K562 (cell line): ENCODE results near the gene TFB2M. TPM values are rescaled to one million over a fixed set of nuclear protein-coding genes. Genes with fewer than 3 reads are reported as not detected.

ENCODE experiments used
- ATAC-seq: fragments of 200-7000 bp; cut with Tn5 transposase; 3 replicates; pipeline ENCODE4 v1.9.1; 2020; ENCODE audit warnings: moderate library complexity
- BruUV-seq: library from RNA; stranded (reverse); fragments of 400-500 nt; replicated peaks from 2 replicates; lab custom pipeline; 2021; lab: Mats Ljungman, UMichigan
- CTCF ChIA-PET: fragments of 300-600 bp; formaldehyde crosslinking; extraction: SDS; loops from one replicate; lab custom pipeline; 2021; ENCODE audit warnings: low intra/inter-chr PET ratio; lab: Yijun Ruan, JAX
- POLR2A ChIA-PET: fragments of 300-600, 350-650 bp; sonication (Branson Sonifier 250); formaldehyde crosslinking; extraction: SDS; loops from one replicate; lab custom pipeline; 2021; ENCODE audit warnings: antibody characterized with exemption, inconsistent platforms; lab: Yijun Ruan, JAX
- DNase-seq, 4 experiments: peaks; one replicate each; pipeline versions ENCODE4 v3.0.0 to v3.0.0-alpha.2; 2011 to 2018; ENCODE audit warnings: low spot score in 3 of 4, mixed read lengths in 3 of 4; ENCODE audit errors: extremely low read depth in 1 of 4
- FAIRE-seq: peaks from 2 replicates; lab custom pipeline; 2011; peaks lifted over from hg19 to GRCh38; lab: Jason Lieb, UNC
- H2AFZ ChIP-seq: 2 replicates; pipeline ENCODE4 v1.6.0; 2011; ENCODE audit warnings: low read depth, low read length, control low read depth, inconsistent platforms
- H3K27ac ChIP-seq: fragments of 200-600 bp; 3 replicates; pipeline ENCODE4 v1.8.0; 2011; ENCODE audit warnings: low read depth, mild to moderate bottlenecking, control low read depth, inconsistent platforms, low read length, moderate library complexity, mixed read lengths; ENCODE audit errors: extremely low read depth
- H3K27me3 ChIP-seq, 2 experiments: fragments of 300-600 bp in 1 of 2; 2 replicates in 1 of 2; 3 replicates in 1 of 2; pipeline versions ENCODE4 v1.6.0 to v1.8.0; 2011; ENCODE audit warnings: inconsistent platforms in 2 of 2, low read length in 2 of 2, mild to moderate bottlenecking in 1 of 2, mixed read lengths in 1 of 2, moderate library complexity in 1 of 2; ENCODE audit not compliant: control insufficient read depth in 2 of 2, insufficient read depth in 2 of 2
- H3K36me3 ChIP-seq: fragments of 300-600 bp; 3 replicates; pipeline ENCODE4 v1.8.0; 2011; ENCODE audit warnings: mild to moderate bottlenecking, low read length, inconsistent platforms; ENCODE audit not compliant: control insufficient read depth, insufficient read depth
- H3K4me1 ChIP-seq, 2 experiments: fragments of 200-600 bp in 1 of 2; replicated peaks in 1 of 2; 2 replicates in 1 of 2; 3 replicates in 1 of 2; pipeline versions ENCODE4 v1.5.1 to v1.8.0; 2011; ENCODE audit warnings: inconsistent platforms in 2 of 2, low read length in 2 of 2, mild to moderate bottlenecking in 1 of 2, mixed read lengths in 1 of 2, moderate library complexity in 1 of 2; ENCODE audit not compliant: control insufficient read depth in 2 of 2, insufficient read depth in 2 of 2
- H3K4me2 ChIP-seq: 2 replicates; pipeline ENCODE4 v1.6.1; 2011; ENCODE audit warnings: low read length, control low read depth, inconsistent platforms, mixed read lengths; ENCODE audit not compliant: insufficient read depth
- H3K4me3 ChIP-seq: fragments of 200-600 bp; sonication (generic), shearing (Covaris generic); 2 replicates; pipeline ENCODE4 v1.5.1; 2016; ENCODE audit warnings: control low read depth, inconsistent platforms
- H3K79me2 ChIP-seq: fragments of 200-600 bp; 3 replicates; pipeline ENCODE4 v1.8.0; 2011; ENCODE audit warnings: low read length, inconsistent platforms; ENCODE audit not compliant: control insufficient read depth, insufficient read depth
- H3K9ac ChIP-seq, 2 experiments: 2 replicates each; pipeline versions ENCODE4 v1.6.0 to v1.6.1; 2011; ENCODE audit warnings: low read depth in 2 of 2, low read length in 2 of 2, control low read depth in 1 of 2, inconsistent platforms in 1 of 2, mild to moderate bottlenecking in 1 of 2, mixed read lengths in 1 of 2; ENCODE audit not compliant: insufficient read depth in 1 of 2
- H3K9me1 ChIP-seq: one replicate; pipeline ENCODE4 v1.6.0; 2011; ENCODE audit warnings: inconsistent platforms, mild to moderate bottlenecking, low read length, moderate library complexity; ENCODE audit not compliant: control insufficient read depth, insufficient read depth
- H3K9me3 ChIP-seq: replicated peaks from 2 replicates; pipeline ENCODE4 v1.5.1; 2011; ENCODE audit warnings: low read depth, low read length, inconsistent platforms; ENCODE audit not compliant: control insufficient read depth, insufficient read depth
- H4K20me1 ChIP-seq: replicated peaks from 2 replicates; pipeline ENCODE4 v1.6.1; 2011; ENCODE audit warnings: low read length, inconsistent platforms, mixed read lengths; ENCODE audit not compliant: control insufficient read depth, insufficient read depth
- ERF ChIP-seq: fragments of 450-650 bp; formaldehyde crosslinking; IDR thresholded peaks from 2 replicates; pipeline ENCODE4 v1.4.0; 2020; ENCODE audit warnings: mild to moderate bottlenecking, mixed read lengths
- FOSL1 ChIP-seq: fragments of 200-800 bp; sonication (Bioruptor generic); conservative IDR thresholded peaks from 2 replicates; pipeline ENCODE4 v1.6.1; 2016; ENCODE audit warnings: missing genetic modification characterization, missing compliant biosample characterization
- RBM34 ChIP-seq: fragments of 200-400 bp; formaldehyde crosslinking; IDR thresholded peaks from 2 replicates; pipeline ENCODE4 v1.6.1; 2018; ENCODE audit warnings: low read length, borderline replicate concordance; ENCODE audit not compliant: insufficient read depth
- SOX6 ChIP-seq: fragments of 450-650 bp; IDR thresholded peaks from 2 replicates; pipeline ENCODE4 v1.6.1; 2014; ENCODE audit warnings: mild to moderate bottlenecking
- ZNF57 ChIP-seq: fragments of 450-650 bp; formaldehyde crosslinking; IDR thresholded peaks from 2 replicates; pipeline ENCODE4 v1.4.0; 2020; ENCODE audit warnings: mild to moderate bottlenecking, moderate library complexity
- WGBS: fragments of 100-300 bp; shearing (Covaris generic); methylation state at CpG from one replicate; pipeline ENCODE4 v1.1.6; 2016; ENCODE audit warnings: low coverage, mixed read lengths; ENCODE audit not compliant: insufficient coverage; ENCODE audit errors: missing lambda C conversion rate; 5-methylcytosine and 5-hydroxymethylcytosine counted together
- in situ Hi-C: fragments of 300-500 bp; cut with MboI; formaldehyde crosslinking; loops from 4 replicates; pipeline ENCODE4 v1.15.0; 2018; ENCODE audit warnings: inconsistent platforms, mixed read lengths
- intact Hi-C: fragments of 100-400 bp; cut with micrococcal nuclease; formaldehyde crosslinking; loops from 2 replicates; pipeline ENCODE4 v1.14.2; 2022
- polyA plus RNA-seq, 8 experiments: library from polyadenylated mRNA; depleted of rRNA in 4 of 8; stranded (reverse) in 5 of 8; unstranded in 3 of 8; fragments of >200 nt; fragmentation: Nextera tagmentation in 2 of 8; fragmentation: Illumina TruSeq in 1 of 8; extraction: Ambion mirVana in 2 of 8; extraction: Trizol in 1 of 8; gene quantifications; 2 replicates each; pipeline versions ENCODE4 v1.2.1 to v1.2.3, GENCODE V29; 2011 to 2014; ENCODE audit warnings: inconsistent platforms in 1 of 8, missing spikeins in 1 of 8
- total RNA-seq, 7 experiments: library from RNA; depleted of rRNA in 6 of 7; stranded (reverse); fragments of >200 nt in 6 of 7; fragmentation: Illumina TruSeq in 2 of 7; extraction: Trizol in 2 of 7; gene quantifications; 2 replicates each; pipeline versions ENCODE4 v1.2.1 to v1.2.3, GENCODE V29; 2011 to 2021; ENCODE audit warnings: low replicate concordance in 1 of 7
- TF ChIP-seq, protein P1 (sequence below): fragments of 200-400 bp; formaldehyde crosslinking; IDR thresholded peaks from 2 replicates; pipeline ENCODE4 v1.6.1; 2017; ENCODE audit warnings: mild to moderate bottlenecking, low read depth, low read length, moderate library complexity

Gene TFB2M
- total and polyA plus RNA-seq, 9 of the 15 experiments (the other 6 are each of a cell fraction or from before 2014, with no cell fraction given), result 55.1 to 162 (median 70.6) TPM

DNA sequence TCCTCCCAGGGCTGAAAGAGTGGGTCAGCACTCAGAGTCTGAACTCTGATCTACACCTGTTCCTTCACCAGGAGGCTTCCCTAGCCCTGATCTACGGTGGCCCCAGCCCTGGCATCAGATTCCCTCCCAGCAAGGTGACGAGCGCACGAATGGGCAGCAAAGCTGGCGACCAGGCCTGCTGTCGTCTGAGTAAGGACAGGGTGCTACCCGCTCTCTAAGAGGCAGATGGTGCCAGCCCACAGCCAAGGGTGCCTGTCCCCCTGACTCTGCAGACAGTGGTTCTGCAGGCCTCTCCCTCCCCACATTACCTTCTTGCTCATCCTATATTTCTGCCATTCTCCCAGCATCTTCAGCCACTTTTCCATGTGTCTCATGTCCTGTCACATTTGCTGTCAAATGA lies 48.7 kb downstream of the TFB2M start:
- CTCF ChIA-PET, result no interaction called here
- POLR2A ChIA-PET, result interaction anchor here (0.6 to 0.7 kb wide), 2 partner anchors 12 to 14 kb away, joined by 3 to 4 read pairs; no protein-coding TSS in a partner anchor
- no peak overlapping the region for H3K27ac ChIP-seq
- intact Hi-C loops, result no loop called here
- in situ Hi-C loops, result no loop called here
- H3K79me2 ChIP-seq, result no peaks in the 10 kb centered on the region
- no peak for ATAC-seq
- no peaks in the 10 kb centered on the region for H3K36me3 ChIP-seq
- no peaks in the 10 kb centered on the region for H3K9me1 ChIP-seq
- BruUV-seq, result no TSS peak
- H3K9me3 ChIP-seq, result peaks cover 30% of the 10 kb centered on the region
- no peak for TF ChIP-seq ZNF57 (CRISPR knock-in tag)
- no peak for TF ChIP-seq RBM34
- TF ChIP-seq ERF (CRISPR knock-in tag), result no peak
- TF ChIP-seq SOX6, result no peak
- no peak for TF ChIP-seq FOSL1
- TF ChIP-seq, protein P1, sequence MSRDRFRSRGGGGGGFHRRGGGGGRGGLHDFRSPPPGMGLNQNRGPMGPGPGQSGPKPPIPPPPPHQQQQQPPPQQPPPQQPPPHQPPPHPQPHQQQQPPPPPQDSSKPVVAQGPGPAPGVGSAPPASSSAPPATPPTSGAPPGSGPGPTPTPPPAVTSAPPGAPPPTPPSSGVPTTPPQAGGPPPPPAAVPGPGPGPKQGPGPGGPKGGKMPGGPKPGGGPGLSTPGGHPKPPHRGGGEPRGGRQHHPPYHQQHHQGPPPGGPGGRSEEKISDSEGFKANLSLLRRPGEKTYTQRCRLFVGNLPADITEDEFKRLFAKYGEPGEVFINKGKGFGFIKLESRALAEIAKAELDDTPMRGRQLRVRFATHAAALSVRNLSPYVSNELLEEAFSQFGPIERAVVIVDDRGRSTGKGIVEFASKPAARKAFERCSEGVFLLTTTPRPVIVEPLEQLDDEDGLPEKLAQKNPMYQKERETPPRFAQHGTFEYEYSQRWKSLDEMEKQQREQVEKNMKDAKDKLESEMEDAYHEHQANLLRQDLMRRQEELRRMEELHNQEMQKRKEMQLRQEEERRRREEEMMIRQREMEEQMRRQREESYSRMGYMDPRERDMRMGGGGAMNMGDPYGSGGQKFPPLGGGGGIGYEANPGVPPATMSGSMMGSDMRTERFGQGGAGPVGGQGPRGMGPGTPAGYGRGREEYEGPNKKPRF, result no peak
- TF ChIP-seq, all 486 proteins: peak for 0
- H4K20me1 ChIP-seq, result no peaks in the 10 kb centered on the region
- peaks cover 0 to 6% of the 10 kb centered on the region in 2 experiments; a peak in 2 of 5 replicates for H3K4me1 ChIP-seq
- H3K4me3 ChIP-seq, result no peak overlapping the region
- no peak overlapping the region for H2AFZ ChIP-seq
- no peak for FAIRE-seq
- no peak overlapping the region for H3K4me2 ChIP-seq
- H3K9ac ChIP-seq, result no peak overlapping the region
- 9% methylated on average over 7 of the region's 7 CpGs for WGBS
- DNase-seq, result no peak
- H3K27me3 ChIP-seq, result peaks cover 0 to 31% of the 10 kb centered on the region in 2 experiments; a peak in 2 of 5 replicates
